Karpas-422 (cell line): ENCODE measurements around the gene RPP25. TPM values are rescaled to one million over a fixed set of nuclear protein-coding genes. Genes with fewer than 3 reads are reported as not detected.
"Not testable (repeated sequence)": the region's sequence is repeated elsewhere in the genome, so short reads cannot be mapped to it uniquely, and the experiment has no call there.

ENCODE experiments used
- DNase-seq: peaks from one replicate; pipeline ENCODE4 v3.0.0-alpha.2; 2015
- H2AFZ ChIP-seq: fragments of 200-600 bp; sonication (generic); 2 replicates; pipeline ENCODE4 v1.6.1; 2014; ENCODE audit warnings: antibody characterized with exemption, low read length, mixed read lengths
- H3K27ac ChIP-seq: fragments of 200-600 bp; sonication (generic); 2 replicates; pipeline ENCODE4 v1.5.1; 2014; ENCODE audit warnings: mild to moderate bottlenecking, low read length, moderate library complexity
- H3K27me3 ChIP-seq: fragments of 200-600 bp; sonication (generic); 2 replicates; pipeline ENCODE4 v1.6.1; 2014; ENCODE audit warnings: low read length, mixed read lengths
- H3K36me3 ChIP-seq: fragments of 200-600 bp; sonication (generic); 2 replicates; pipeline ENCODE4 v1.6.1; 2014; ENCODE audit warnings: low read length, mixed read lengths; ENCODE audit not compliant: insufficient read depth
- H3K4me1 ChIP-seq: fragments of 200-600 bp; sonication (generic); 2 replicates; pipeline ENCODE4 v1.6.1; 2014; ENCODE audit warnings: mild to moderate bottlenecking, low read length, mixed read lengths
- H3K4me2 ChIP-seq: fragments of 200-600 bp; sonication (generic); 2 replicates; pipeline ENCODE4 v1.6.1; 2014; ENCODE audit warnings: low read length, low read depth, mild to moderate bottlenecking; ENCODE audit not compliant: poor library complexity, severe bottlenecking
- H3K4me3 ChIP-seq: fragments of 200-600 bp; sonication (generic); 2 replicates; pipeline ENCODE4 v1.5.1; 2014; ENCODE audit warnings: mild to moderate bottlenecking, antibody characterized with exemption, low read length, mixed read lengths
- H3K79me2 ChIP-seq: fragments of 200-600 bp; sonication (generic); 2 replicates; pipeline ENCODE4 v1.6.1; 2014; ENCODE audit warnings: mild to moderate bottlenecking, low read length, mixed read lengths
- H3K9ac ChIP-seq: fragments of 200-600 bp; sonication (generic); 2 replicates; pipeline ENCODE4 v1.6.0; 2014; ENCODE audit warnings: low read length
- H3K9me2 ChIP-seq: fragments of 200-600 bp; sonication (generic), shearing (Covaris generic); replicated peaks from 2 replicates; pipeline ENCODE4 v1.6.0; 2014; ENCODE audit warnings: mild to moderate bottlenecking, low read length, moderate library complexity; ENCODE audit not compliant: insufficient read depth
- H3K9me3 ChIP-seq: fragments of 300-700, 200-600 bp; sonication (generic); 2 replicates; pipeline ENCODE4 v1.6.1; 2014; ENCODE audit warnings: low read length, mixed read lengths
- H4K20me1 ChIP-seq: fragments of 200-600 bp; sonication (generic); 2 replicates; pipeline ENCODE4 v1.6.1; 2014; ENCODE audit warnings: mild to moderate bottlenecking, antibody characterized with exemption, low read length, low read depth; ENCODE audit not compliant: insufficient read depth
- total RNA-seq: library from RNA; depleted of rRNA; stranded (reverse); fragments of >200 nt; shearing (Covaris generic); gene quantifications from 2 replicates; pipeline ENCODE4 v1.2.3, GENCODE V29; 2014; ENCODE audit warnings: low replicate concordance

The RPP25 gene
- total RNA-seq, 1 experiment from 2014 or later, result 4.1 TPM

DNA sequence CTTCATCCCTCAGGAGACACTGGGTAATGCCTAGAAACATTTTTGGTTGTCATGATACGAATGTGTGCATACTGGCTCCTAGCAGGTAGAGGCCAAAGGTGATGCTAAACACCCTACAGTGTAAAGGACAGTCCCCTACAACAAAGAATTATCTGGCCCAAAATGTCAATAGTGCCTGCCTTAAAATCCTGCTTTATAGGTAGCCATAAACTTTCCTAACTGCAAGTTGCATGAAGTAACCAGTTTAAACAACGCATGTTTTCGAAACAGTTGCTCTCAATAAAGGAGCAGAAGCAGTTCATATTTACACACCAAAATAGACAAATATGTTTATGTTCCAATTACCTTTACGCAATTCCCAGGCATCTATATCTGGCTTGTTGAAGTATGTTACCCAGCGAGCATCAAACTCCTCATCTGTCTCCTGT lies 27.8 kb downstream of the RPP25 start:
- no peak overlapping the region for H2AFZ ChIP-seq
- H3K79me2 ChIP-seq, result peaks cover 66% of the 10 kb centered on the region
- peaks cover 21% of the 10 kb centered on the region for H4K20me1 ChIP-seq
- H3K27ac ChIP-seq, result no peak overlapping the region
- no peak for DNase-seq
- H3K4me3 ChIP-seq, result no peak overlapping the region
- peaks cover 5% of the 10 kb centered on the region for H3K4me1 ChIP-seq
- H3K36me3 ChIP-seq, result peaks cover 55% of the 10 kb centered on the region
- no peaks in the 10 kb centered on the region for H3K9me2 ChIP-seq
- no peaks in the 10 kb centered on the region for H3K27me3 ChIP-seq
- H3K9me3 ChIP-seq, result no peaks in the 10 kb centered on the region
- no peak overlapping the region for H3K4me2 ChIP-seq
- H3K9ac ChIP-seq, result no peak overlapping the region

DNA sequence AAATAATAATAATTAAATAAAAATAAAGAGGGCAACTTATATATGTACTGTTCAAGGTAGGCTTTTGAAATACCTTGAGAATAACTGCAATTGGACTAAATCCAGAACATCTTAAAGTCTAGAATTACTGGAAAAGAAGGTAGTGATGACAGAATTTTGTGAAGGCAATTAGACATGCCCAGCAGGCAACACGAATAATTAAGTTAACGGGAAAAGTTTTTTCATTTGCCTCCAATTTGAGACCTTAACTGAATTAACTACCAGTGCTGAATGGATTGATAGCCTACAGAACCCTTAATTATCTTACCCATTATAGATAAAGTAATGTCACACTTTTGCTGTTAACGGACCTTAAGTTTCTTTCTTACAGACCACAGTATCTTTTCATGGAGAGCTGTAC lies 32.0 kb downstream of the RPP25 start:
- DNase-seq, result no peak
- Histone ChIP-seq H3K27ac (no peak overlapping the region), H3K36me3 (peaks cover 61% of the 10 kb centered on the region), H2AFZ (no peak overlapping the region), H3K4me2 (no peak overlapping the region), H3K9me3 (no peaks in the 10 kb centered on the region), H3K9me2 (no peaks in the 10 kb centered on the region), H3K79me2 (peaks cover 34% of the 10 kb centered on the region), H3K27me3 (no peaks in the 10 kb centered on the region), H3K9ac (no peak overlapping the region), H3K4me1 (no peaks in the 10 kb centered on the region), H3K4me3 (no peak overlapping the region), H4K20me1 (peaks cover 7% of the 10 kb centered on the region)

GRCh38 chr15:74920456-74920855 lies 36.1 kb downstream of the RPP25 start:
- H3K36me3 ChIP-seq, result peaks cover 52% of the 10 kb centered on the region
- H3K9ac ChIP-seq, result no peak overlapping the region

DNA sequence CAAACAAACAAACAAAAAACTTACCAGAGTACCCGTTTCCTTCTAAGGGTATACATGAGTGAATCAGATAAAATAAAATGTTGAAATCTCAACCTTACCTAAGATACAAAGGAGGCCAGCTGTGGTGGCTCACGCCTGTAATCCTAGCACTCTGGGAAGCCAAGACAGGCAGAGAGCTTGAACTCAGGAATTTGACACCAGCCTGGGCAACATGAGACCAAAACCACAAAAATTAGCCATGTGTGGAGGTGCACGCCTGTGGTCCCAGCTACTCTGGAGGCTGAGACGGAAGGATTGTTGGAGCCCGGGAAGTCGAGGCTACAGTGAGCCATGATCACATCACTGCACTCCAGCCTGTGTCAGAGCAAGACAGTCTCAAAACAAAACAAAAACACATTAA lies 38.9 kb downstream of the RPP25 start:
- Histone ChIP-seq H3K9ac (no peak overlapping the region), H3K27me3 (no peaks in the 10 kb centered on the region), H3K9me2 (no peaks in the 10 kb centered on the region), H3K4me3 (no peak overlapping the region), H3K9me3 (no peaks in the 10 kb centered on the region), H4K20me1 (no peaks in the 10 kb centered on the region), H2AFZ (no peak overlapping the region), H3K4me2 (no peak overlapping the region), H3K79me2 (peaks cover 3% of the 10 kb centered on the region; the same call in 1 of the 2 replicates), H3K27ac (no peak overlapping the region), H3K4me1 (no peaks in the 10 kb centered on the region), H3K36me3 (peaks cover 46% of the 10 kb centered on the region)
- no peak for DNase-seq

More at GRCh38 chr15:74920456-74920855, 36.1 kb downstream of the RPP25 start:
- Histone ChIP-seq H3K79me2 (peaks cover 6% of the 10 kb centered on the region; the same call in 1 of the 2 replicates), H3K4me3 (no peak overlapping the region), H3K9me3 (no peaks in the 10 kb centered on the region), H2AFZ (no peak overlapping the region), H4K20me1 (no peaks in the 10 kb centered on the region), H3K4me1 (no peaks in the 10 kb centered on the region), H3K27ac (no peak overlapping the region), H3K4me2 (no peak overlapping the region), H3K9me2 (no peaks in the 10 kb centered on the region), H3K27me3 (no peaks in the 10 kb centered on the region)
- DNase-seq, result no peak

DNA sequence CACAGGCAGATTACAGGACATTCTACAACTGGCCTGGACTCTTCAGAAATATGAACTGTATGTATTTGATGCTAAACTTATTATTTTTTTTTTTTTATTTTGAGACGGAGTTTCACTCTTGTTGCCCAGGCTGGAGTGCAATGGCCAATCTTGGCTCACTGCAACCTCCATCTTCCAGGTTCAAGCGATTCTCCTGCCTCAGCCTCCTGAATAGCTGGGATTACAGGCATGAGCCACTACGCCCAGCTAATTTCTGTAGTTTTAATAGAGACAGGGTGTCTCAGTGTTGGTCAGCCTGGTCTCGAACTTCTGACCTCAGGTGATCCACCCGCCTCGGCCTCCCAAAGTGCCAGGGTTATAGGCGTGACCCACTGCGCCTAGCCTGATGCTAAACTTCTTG lies 42.8 kb downstream of the RPP25 start:
- not testable (repeated sequence) for H3K9me3 ChIP-seq, H4K20me1 ChIP-seq, H3K27me3 ChIP-seq, H3K79me2 ChIP-seq, H3K4me1 ChIP-seq, H3K4me2 ChIP-seq, H3K9ac ChIP-seq, H3K27ac ChIP-seq, DNase-seq, H2AFZ ChIP-seq, H3K9me2 ChIP-seq, H3K4me3 ChIP-seq
- H3K36me3 ChIP-seq, result peaks cover 20% of the 10 kb centered on the region

DNA sequence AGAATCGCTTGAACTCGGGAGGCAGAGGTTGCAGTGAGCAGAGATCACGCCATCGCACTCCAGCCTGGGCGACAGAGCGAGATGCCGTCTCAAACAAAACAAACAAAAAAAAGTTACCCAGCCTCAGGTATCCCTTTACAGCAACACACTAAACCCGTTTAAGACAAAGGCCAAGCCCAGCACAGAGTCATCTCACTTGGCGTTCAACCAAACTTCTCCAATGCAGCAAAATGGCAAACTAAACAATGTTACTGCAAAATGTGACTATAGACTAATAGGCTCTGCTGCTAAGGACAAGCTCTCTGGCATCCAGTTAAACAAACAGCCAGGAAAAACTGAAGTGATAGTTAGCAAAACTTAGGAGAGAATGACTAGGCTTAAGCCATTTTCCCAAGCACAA lies 43.5 kb downstream of the RPP25 start:
- no peak for DNase-seq
- no peak overlapping the region for H3K4me3 ChIP-seq
- no peaks in the 10 kb centered on the region for H3K9me3 ChIP-seq
- H3K4me1 ChIP-seq, result no peaks in the 10 kb centered on the region
- H3K27ac ChIP-seq, result no peak overlapping the region
- no peaks in the 10 kb centered on the region for H3K9me2 ChIP-seq
- H3K27me3 ChIP-seq, result no peaks in the 10 kb centered on the region
- H3K4me2 ChIP-seq, result no peak overlapping the region
- H4K20me1 ChIP-seq, result no peaks in the 10 kb centered on the region
- H3K36me3 ChIP-seq, result peaks cover 14% of the 10 kb centered on the region
- no peaks in the 10 kb centered on the region for H3K79me2 ChIP-seq
- no peak overlapping the region for H3K9ac ChIP-seq
- no peak overlapping the region for H2AFZ ChIP-seq

DNA sequence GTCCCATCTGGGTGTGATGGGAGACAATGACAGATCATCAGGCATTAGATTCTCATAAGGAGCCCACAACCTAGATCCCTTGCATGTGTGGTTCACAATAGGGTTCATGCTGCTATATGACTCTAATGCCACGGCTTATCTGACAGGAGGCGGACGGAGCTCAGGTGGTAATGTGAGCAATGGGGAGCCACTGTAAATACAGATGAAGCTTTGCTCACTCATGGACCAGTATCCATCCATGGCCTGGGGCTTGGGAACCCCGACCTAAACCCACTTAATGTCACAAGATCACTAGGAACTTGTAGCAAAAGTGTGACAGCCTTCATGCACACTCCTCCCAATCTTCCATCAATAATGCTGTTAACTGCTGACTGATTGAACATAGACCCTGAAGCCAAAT lies 47.9 kb downstream of the RPP25 start:
- H4K20me1 ChIP-seq, result no peaks in the 10 kb centered on the region
- H3K4me3 ChIP-seq, result no peak overlapping the region
- no peak overlapping the region for H3K9ac ChIP-seq
- H3K27me3 ChIP-seq, result no peaks in the 10 kb centered on the region
- H3K79me2 ChIP-seq, result peaks cover 20% of the 10 kb centered on the region
- no peak for DNase-seq
- no peaks in the 10 kb centered on the region for H3K9me3 ChIP-seq
- H3K4me2 ChIP-seq, result no peak overlapping the region
- no peaks in the 10 kb centered on the region for H3K9me2 ChIP-seq
- H3K36me3 ChIP-seq, result peaks cover 13% of the 10 kb centered on the region; the same call in 1 of the 2 replicates
- H3K27ac ChIP-seq, result no peak overlapping the region
- H2AFZ ChIP-seq, result no peak overlapping the region
- peaks cover 29% of the 10 kb centered on the region for H3K4me1 ChIP-seq

- Histone ChIP-seq H3K4me2 (peak overlapping the region; percentile 87), H3K36me3 (peaks cover 17% of the 10 kb centered on the region), H2AFZ (peak overlapping the region; percentile 88), H3K79me2 (peaks cover 20% of the 10 kb centered on the region), H3K4me1 (peaks cover 40% of the 10 kb centered on the region), H3K27me3 (no peaks in the 10 kb centered on the region), H3K9ac (peak overlapping the region; percentile 89), H3K27ac (peak overlapping the region; percentile 71), H3K9me3 (no peaks in the 10 kb centered on the region), H4K20me1 (no peaks in the 10 kb centered on the region), H3K4me3 (peak overlapping the region; percentile 81), H3K9me2 (no peaks in the 10 kb centered on the region)
- DNase-seq, result no peak
These were observed 49.3 kb downstream of the RPP25 start for GRCh38 chr15:74907163-74907870.
